Measurements from ENCODE around the gene TMED5. TPM values are rescaled to one million over a fixed set of nuclear protein-coding genes. Genes with fewer than 3 reads are reported as not detected.

TMED5 gene
- total and polyA plus RNA-seq, 2 experiments from 2014 or later: 25.0 to 45.2 TPM

GRCh38 chr1:93140106-93140505, 40.1 kb downstream of the TMED5 start (continued):
- TF ChIP-seq, protein P1, sequence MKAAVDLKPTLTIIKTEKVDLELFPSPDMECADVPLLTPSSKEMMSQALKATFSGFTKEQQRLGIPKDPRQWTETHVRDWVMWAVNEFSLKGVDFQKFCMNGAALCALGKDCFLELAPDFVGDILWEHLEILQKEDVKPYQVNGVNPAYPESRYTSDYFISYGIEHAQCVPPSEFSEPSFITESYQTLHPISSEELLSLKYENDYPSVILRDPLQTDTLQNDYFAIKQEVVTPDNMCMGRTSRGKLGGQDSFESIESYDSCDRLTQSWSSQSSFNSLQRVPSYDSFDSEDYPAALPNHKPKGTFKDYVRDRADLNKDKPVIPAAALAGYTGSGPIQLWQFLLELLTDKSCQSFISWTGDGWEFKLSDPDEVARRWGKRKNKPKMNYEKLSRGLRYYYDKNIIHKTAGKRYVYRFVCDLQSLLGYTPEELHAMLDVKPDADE (IDR thresholded peaks at IDR 0.05): no peak
- TF ChIP-seq CREB1 (CRISPR knock-in tag; IDR thresholded peaks at IDR 0.05; ENCODE audit: low read depth) (no peak), STAT1 (IDR thresholded peaks at IDR 0.05; ENCODE audit: unreplicated experiment) (no peak), ZNF331 (CRISPR knock-in tag; IDR thresholded peaks at IDR 0.05; ENCODE audit: low read depth) (no peak), JUNB (IDR thresholded peaks at IDR 0.05; ENCODE audit: unreplicated experiment) (no peak), EZH2phosphoT487 (IDR thresholded peaks at IDR 0.05; ENCODE audit: unreplicated experiment) (no peak), NANOG (IDR thresholded peaks at IDR 0.05; ENCODE audit: borderline replicate concordance) (no peak)

DNA sequence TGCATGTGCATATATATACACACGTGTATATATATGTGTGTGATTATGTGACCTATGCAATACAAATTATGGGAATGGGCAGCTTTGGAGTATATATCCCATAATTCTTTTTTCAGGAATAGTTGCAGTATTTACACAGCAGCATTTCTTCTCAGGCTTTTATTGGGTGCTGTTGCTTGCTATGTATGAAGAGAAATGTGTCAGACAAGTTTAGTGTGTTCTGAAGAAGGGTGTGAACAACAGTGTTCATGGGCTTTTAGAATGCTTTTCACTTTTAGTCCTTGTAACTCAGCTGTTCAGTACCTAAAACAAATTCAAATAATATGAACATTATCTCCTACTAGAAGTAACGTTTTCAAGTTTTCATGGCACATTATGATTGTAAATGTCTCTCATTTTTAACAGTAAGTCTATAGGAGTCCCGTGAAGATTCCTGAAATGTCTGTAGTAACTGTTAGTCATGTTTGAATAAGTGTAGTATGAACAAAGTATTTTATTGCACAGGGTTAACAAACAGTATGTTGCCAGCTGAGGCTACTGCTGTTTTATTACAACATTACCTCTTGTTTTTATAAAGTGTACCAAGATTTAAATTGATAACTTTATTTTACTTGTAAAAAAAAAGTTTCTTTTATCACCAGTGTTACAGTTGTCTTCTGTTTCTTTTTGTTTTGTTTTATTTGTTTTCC, 42.5 kb downstream of the TMED5 start:
- no peak overlapping the region for H3K27ac Mint-ChIP-seq
- TF ChIP-seq EZH2 (IDR thresholded peaks at IDR 0.05; ENCODE audit: low read depth, unreplicated experiment) (no peak), REST (IDR thresholded peaks at IDR 0.05; ENCODE audit: unreplicated experiment) (no peak), NANOG (IDR thresholded peaks at IDR 0.05; ENCODE audit: borderline replicate concordance) (no peak), EZH2phosphoT487 (IDR thresholded peaks at IDR 0.05; ENCODE audit: unreplicated experiment) (no peak), ZNF331 (CRISPR knock-in tag; IDR thresholded peaks at IDR 0.05; ENCODE audit: low read depth) (no peak), CREB1 (CRISPR knock-in tag; IDR thresholded peaks at IDR 0.05; ENCODE audit: low read depth) (no peak), CTCF (conservative IDR thresholded peaks at IDR 0.05; ENCODE audit: low read depth in 2 of 2) (no peak), JUNB (IDR thresholded peaks at IDR 0.05; ENCODE audit: unreplicated experiment) (no peak), ZNF114 (CRISPR knock-in tag; IDR thresholded peaks at IDR 0.05) (no peak)
- TF ChIP-seq, protein P1 (IDR thresholded peaks at IDR 0.05): no peak

More for the DNA sequence above, 42.5 kb downstream of the TMED5 start:
- Mint-ChIP-seq H3K27me3 (ENCODE audit: insufficient read depth, low read depth, poor library complexity) (no peaks in the 10 kb centered on the region), H3K36me3 (ENCODE audit: low read depth) (peaks cover 73% of the 10 kb centered on the region), H3K4me3 (no peak overlapping the region), H3K9me3 (no peaks in the 10 kb centered on the region), H3K4me1 (no peaks in the 10 kb centered on the region)
- H3K36me3 ChIP-seq (ENCODE audit: insufficient read depth): peaks cover 58% of the 10 kb centered on the region
- H3F3A ChIP-seq (replicated peaks; ENCODE audit: low read depth): no peaks in the 10 kb centered on the region; the same call in 1 of the 2 replicates
- H3K4me2 ChIP-seq: no peak overlapping the region
- H4K20me1 ChIP-seq (replicated peaks; ENCODE audit: insufficient read depth): peaks cover 11% of the 10 kb centered on the region; the same call in 1 of the 2 replicates
- H2AFZ ChIP-seq: no peak overlapping the region
- no peaks in the 10 kb centered on the region for H3K27me3 ChIP-seq (ENCODE audit: insufficient read depth)
- H3K27ac ChIP-seq (ENCODE audit: low read depth): no peak overlapping the region
- peaks cover 9% of the 10 kb centered on the region for H3K79me2 ChIP-seq (replicated peaks; ENCODE audit: insufficient read depth)
- no peaks in the 10 kb centered on the region for H3K4me1 ChIP-seq (ENCODE audit: insufficient read depth)
- H3K9me2 ChIP-seq (ENCODE audit: insufficient read depth): no peaks in the 10 kb centered on the region
- ATAC-seq: no peak
- H3K4me3 ChIP-seq: no peak overlapping the region
- DNase-seq (ENCODE audit: low spot score): no peak
